Dermis blood vessel endothelial cell (primary cell): ENCODE results near the gene PICALM. TPM values are rescaled to one million over a fixed set of nuclear protein-coding genes. Genes with fewer than 3 reads are reported as not detected.

Experiments
- DNase-seq: peaks from one replicate; pipeline ENCODE4 v3.0.0; 2010
- total RNA-seq: library from RNA; depleted of rRNA; stranded (reverse); fragments of >200 nt; gene quantifications from 2 replicates; pipeline ENCODE4 v1.2.3, GENCODE V29; 2014

The PICALM gene
- total RNA-seq, 1 donor from 2014 or later: 240 TPM

- DNase-seq: no peak
These were observed 5.1 kb upstream of the PICALM start for GRCh38 chr11:86073948-86074347.

GRCh38 chr11:86072211-86072610 lies 3.3 kb upstream of the PICALM start:
- no peak for DNase-seq

DNA sequence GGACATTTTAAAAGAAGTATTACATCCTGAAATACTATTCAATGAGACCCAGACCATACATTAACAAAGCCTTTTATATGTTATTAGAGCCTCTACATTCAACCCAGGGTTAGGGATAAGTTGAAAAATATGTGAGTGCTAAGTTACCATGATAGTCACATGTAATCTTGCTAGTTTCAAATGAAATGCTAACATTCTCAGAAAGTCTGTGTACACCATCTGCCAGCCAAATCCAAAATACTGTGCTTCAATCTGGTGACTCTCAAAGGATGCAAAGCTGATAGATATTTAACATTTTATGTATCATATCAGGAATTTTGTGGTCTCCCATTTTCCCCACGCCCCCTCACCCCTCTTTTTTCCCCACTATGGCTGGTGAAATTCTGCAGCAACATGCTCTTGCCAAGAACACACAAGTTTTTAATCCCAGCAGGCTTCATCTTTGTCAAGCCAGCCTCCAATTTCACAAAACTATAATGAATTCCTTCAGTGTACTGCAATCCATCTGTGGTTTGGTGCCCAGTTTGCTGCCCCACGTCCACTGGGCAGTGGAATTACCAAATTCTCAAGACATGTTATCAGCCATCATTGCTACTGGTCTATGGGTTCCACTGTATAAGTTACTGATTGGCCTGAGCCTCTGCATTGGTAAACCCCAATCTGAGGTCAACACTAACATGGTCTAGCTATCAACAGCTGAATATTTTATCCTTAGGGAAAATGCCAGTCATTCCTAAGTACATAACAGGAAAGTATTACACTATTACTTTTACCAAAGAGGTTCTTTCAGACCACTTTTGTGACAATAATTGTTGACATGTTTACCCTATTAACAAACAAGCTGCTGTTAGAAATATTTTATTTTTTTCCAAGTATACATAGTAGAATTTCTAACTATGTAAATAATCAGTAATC lies 1.5 kb upstream of the PICALM start:
- no peak for DNase-seq

DNA sequence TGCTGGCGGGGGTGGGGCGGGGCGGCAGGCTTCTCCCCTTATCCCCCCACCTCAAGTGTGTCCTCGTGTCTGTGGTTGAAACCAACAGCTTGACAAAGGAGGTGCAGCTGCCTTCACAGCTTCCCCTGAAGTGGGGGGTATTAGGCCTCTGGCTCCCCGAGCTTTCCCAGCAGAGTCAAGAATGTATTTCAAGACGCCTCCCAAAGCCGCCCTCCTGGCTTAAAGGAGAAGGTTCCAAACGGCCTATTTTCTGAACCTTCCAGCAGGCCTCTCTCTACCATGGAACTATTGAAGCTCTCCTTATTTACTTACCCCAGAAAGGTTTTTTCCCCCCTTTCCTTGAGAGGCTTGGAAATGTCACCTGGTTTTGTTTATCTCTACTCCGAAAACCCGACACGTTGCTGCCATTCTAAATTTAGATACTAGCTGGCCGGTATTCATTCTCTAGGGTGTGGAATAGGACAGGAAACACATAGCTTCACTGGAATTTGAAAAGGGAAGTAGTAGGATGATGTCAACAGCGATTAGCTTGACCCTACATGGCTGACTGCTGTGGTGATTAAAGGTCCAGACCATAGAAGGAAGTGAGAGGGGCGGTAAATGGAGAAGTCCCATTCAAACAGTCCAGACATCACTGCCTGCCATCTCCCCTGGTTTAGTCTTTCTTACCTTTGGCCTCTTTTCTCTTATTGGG lies 671 bp upstream of the PICALM start:
- DNase-seq: peak; percentile 99

DNA sequence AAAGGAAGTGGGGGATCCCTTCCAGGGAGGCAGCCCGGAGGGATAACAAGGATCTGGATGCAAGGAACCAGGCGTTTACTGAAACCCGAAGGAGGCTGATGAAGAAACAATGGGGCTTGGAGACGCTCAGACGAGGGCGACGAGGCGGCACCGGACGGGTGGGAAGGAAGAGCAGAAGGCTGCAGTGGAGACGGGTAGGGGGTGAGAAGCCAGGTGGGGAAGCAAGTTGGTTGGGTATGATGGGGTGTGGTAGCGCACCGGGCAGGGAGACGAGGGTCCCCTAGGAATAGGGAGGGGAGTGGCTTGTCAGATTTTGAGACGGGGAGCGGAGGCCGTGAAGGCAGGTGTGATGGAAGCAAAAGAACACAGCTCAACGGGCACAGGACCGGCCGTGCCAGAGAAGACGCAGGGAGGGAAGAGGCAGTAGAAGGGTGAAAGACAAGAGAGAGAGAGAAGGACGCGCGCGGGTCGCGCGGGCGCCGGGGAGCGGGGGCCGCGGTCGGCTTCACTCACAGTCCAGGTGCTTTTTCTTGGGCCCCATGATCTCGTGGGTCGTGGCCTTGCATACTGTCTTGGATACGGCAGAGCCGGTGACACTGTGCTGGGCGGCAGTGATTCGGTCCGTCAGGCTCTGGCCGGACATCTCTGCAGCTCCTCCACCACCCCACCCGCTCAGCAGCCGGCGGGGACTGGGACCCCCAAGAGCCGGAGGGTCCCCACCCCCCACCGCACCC lies 579 bp downstream of the PICALM start:
- peak; percentile 52 for DNase-seq

DNA sequence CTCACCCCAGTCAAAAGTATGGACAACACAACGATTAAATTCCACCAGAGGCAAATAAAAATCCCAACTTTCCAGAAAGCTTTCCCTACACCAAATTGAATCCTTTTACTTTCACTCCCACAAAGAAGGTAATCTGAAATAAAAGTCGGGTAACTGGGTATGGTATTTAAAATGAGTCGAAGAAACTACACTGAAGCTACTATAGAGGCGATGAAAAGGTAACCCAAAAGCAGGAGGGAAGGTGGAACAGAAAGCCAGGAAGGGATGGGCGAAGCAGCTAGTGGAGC lies 1.1 kb downstream of the PICALM start:
- no peak for DNase-seq

GRCh38 chr11:86067009-86067850 lies 1.7 kb downstream of the PICALM start:
- DNase-seq: peak; percentile 41

DNA sequence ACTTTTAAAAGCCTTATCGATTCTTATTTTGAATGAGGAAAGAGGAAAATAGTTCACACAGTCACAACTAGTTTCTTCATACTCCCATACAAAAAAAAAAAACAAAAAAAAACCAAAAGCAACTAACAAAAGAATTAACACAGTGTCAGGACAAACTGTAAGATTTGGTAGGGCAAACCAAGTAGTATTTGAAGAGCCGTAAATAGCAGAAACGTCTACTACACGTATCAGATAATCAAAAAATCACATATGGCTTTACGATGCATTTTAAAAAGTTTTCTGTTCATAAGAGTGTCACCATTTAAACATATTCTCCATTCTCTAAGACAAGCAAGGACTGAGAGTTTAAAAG lies 2.3 kb downstream of the PICALM start:
- no peak for DNase-seq

- DNase-seq: no peak
These were observed 2.9 kb downstream of the PICALM start for GRCh38 chr11:86066033-86066432.

DNA sequence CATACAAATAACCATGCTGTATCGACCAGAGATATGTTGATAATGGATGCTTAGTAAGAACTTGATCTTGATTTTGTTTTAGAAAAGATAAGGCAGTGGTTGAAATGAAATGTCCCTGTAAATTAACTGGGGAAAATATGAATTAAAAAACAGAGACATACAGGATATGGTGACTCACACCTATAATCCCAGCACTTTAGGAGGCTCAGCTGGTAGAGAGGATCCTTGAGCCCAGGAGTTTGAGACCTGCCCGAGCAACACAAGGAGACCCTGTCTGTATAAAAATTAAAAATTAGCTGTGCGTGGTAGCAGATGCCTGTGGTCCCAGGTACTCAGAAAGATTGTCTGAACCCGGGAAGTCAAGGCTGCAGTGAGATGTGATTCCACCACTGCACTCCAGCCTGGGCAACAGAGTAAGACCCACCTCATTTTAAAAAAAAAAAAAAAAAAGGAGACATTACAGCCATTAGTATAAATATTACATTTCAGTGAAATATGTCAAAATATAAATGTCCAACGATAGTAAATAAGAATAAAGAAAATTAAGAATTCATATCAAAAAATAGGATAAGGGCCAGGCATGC lies 4.6 kb downstream of the PICALM start:
- peak; percentile 69 for DNase-seq

DNA sequence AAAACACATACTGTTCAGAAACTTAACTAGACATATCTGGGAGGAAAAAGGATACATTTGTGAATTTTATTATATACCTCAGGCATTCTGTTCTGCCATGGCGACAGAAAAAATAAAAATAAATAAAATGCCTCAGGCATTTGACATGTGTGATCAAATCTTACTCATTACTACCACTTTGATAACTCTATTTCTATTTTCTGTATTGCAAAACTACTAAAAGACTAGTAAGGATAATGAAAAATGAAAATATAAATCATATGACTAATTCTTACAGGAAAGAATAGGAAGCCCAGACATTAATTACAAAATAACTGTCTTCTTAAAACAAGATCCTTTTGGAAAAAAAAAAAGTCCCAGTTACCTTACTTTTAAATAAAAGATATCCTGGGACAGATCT lies 5.3 kb downstream of the PICALM start:
- DNase-seq: peak; percentile 37

DNA sequence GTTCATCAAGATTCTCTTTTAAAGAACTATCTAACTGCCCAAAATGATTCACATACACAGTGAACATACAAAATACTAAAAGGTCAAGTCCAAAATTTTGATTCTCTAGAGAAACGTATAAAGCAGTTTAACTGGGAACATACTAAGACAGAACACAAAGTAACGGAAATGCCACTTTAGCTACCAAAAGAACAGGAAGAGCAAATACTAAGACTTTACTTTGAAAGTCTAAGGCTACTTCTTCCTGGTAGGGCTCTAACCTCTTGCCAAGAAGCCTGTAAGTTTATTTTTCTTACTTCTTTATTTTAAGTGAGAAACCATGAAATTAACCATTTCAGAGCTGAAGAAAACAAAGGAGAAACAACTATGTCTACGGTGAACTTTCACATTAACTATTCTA lies 6.2 kb downstream of the PICALM start:
- peak; percentile 65 for DNase-seq

DNA sequence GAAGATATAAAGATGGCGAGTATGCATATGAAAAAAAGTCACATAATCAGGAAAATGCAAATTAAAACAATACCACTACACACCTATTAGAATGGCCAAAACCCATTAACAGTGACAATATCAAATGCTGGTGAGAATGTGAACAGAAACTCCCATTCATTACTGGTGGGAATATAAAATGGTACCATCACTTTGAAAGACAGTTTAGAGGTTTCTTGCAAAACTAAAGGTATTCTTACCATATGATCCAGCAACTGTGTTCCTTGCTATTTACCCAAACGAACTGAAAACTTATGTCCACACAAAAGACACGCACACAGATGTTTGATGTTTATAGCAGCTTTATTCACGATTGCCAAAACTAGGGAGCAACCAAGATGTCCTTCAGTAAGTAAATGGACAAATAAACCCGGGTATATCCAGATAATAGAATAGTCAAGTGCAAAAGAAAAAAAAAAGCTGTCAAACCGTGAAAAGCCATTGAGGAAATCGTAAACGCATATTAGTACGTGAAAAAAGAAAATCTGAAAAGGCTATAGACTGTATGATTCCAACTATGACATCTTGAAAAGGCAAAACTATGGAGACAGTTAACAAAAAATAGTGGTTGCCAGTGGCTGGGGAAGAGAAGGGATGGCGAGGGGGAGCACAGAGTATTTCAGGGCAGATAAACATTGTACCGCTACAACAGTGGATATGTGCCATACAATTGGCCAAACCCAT lies 7.2 kb downstream of the PICALM start:
- DNase-seq: no peak

- no peak for DNase-seq
These were observed 8.3 kb downstream of the PICALM start for GRCh38 chr11:86060544-86060943.

DNA sequence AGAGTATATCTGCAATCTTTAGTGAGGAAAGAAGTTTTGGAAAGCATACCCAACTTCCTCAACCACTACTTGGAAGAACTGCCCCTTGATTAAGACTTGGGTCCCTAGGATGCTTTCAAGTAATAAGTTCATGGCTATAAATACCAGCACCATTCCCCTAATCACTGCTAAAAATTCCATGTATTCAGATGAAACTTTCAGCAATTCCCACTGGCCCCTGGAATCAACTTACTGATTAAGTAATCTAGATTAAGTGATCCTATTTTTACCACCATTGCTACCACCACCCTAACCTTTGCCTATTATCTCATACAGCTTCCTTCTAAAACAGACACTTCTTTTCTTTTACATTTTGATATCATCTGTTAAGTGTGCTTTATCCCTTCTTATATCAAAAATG lies 10.5 kb downstream of the PICALM start:
- DNase-seq: no peak

- no peak for DNase-seq
These were observed 12.5 kb downstream of the PICALM start for GRCh38 chr11:86056351-86056854.

GRCh38 chr11:86052693-86053641 lies 15.9 kb downstream of the PICALM start:
- no peak for DNase-seq

- no peak for DNase-seq
These were observed 18.6 kb downstream of the PICALM start for GRCh38 chr11:86050196-86050709.

GRCh38 chr11:86047275-86047991 lies 21.5 kb downstream of the PICALM start:
- DNase-seq: no peak
